Stromal cell of bone marrow (primary cell): ENCODE measurements around the gene COL9A1.

ENCODE experiments used
- DNase-seq: peaks from one replicate; pipeline ENCODE4 v3.0.0-alpha.2; 2012; ENCODE audit warnings: low read depth

The COL9A1 gene

GRCh38 chr6:70286905-70287304 is 16.0 kb downstream of the COL9A1 start:
- no peak for DNase-seq

DNA sequence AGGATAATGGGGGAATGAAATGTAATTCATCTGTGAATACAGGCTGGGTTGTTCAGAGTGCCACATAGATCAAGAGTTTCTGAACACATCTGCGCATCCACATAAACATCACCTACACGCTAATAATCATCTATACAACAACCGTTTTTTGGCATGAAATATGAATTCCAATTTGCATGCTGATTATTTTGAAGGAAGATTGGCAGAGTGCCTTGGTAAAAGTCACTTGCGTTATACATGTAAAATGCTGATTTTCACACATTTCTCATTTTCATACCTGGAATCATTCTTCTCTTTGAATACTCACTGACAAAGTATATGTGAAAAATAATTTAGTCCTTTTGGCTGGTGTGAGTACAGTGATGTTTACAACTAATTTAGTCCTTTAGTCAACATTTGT is 17.7 kb downstream of the COL9A1 start:
- DNase-seq: no peak

- DNase-seq: no peak
Measured at GRCh38 chr6:70282919-70283461, 19.9 kb downstream of the COL9A1 start.

DNA sequence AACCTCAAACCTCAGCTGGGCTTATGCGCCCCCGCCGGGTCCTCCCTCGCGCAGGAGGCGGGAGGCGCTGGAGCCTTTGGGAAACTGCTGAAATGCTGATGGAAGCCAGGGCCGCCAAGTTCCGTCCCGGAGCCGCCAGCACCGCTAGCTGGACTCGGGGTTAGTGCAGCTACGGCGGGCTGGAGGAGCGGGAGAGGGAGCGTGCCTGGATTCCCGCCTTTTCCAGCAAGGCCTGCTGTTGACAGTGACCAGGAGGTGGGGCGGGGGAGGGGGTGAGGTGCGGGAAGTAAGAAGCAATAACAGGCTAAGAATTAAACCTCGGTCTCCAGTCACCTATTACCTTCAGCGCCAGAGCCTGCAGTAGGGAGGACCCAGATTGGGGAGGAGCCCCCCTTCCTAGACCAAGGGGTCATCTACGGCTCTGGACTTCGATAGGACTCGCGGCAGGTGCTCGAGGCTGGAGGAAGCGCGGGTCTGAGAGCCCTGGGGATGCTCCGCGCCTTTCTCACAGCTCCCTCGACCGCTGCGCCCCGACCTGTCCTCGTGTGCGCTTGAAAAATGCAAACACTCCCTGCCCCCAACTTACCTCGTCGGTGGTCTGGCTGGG is 20.5 kb downstream of the COL9A1 start:
- DNase-seq: no peak

- no peak for DNase-seq
Measured at GRCh38 chr6:70281923-70282311, 21.0 kb downstream of the COL9A1 start.

GRCh38 chr6:70280400-70280853 is 22.5 kb downstream of the COL9A1 start:
- DNase-seq: no peak

DNA sequence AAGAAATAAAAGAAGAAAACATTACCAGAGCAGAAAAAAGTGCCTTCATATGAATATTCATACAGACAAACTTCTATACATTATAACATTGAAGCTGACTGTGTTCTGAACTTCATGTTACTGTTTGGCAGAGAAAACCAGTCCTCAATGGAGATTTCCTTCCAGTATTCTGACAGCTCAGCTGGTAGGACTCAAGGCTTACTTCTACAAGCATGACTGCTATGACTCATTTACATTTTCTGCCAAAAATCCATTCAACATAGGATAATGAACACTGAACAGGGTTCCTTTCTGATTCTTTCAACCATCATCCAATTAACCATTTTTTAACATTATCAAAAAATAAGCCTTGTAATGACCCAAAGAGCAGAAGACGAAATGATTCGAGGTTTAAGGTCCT is 25.4 kb downstream of the COL9A1 start:
- DNase-seq: peak; percentile 9

DNA sequence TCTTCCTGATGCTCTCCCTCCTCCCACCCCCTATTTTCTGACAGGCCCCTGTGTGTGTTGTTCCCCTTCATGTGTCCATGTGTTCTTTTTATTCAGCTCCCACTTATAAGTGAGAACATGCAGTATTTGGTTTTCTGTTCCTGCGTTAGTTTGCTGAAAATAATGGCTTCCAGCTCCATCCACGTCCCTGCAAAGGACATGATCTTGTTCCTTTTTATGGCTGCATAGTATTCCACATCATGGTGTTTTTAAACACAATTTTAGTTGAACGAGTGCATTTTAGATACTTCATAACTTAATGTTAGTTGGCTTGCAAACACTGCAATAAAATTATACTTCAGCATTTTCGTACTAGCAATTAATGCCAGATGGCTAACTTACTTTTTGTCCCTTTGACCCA is 28.5 kb downstream of the COL9A1 start:
- no peak for DNase-seq

GRCh38 chr6:70272071-70272470 is 30.8 kb downstream of the COL9A1 start:
- no peak for DNase-seq

- no peak for DNase-seq
Measured at GRCh38 chr6:70270287-70271005, 32.4 kb downstream of the COL9A1 start.

GRCh38 chr6:70266142-70266541 is 36.7 kb downstream of the COL9A1 start:
- no peak for DNase-seq

GRCh38 chr6:70264306-70264705 is 38.6 kb downstream of the COL9A1 start:
- DNase-seq: no peak

- no peak for DNase-seq
Measured at GRCh38 chr6:70258483-70258882, 44.4 kb downstream of the COL9A1 start.

- DNase-seq: no peak
Measured at GRCh38 chr6:70257768-70258273, 45.1 kb downstream of the COL9A1 start.

DNA sequence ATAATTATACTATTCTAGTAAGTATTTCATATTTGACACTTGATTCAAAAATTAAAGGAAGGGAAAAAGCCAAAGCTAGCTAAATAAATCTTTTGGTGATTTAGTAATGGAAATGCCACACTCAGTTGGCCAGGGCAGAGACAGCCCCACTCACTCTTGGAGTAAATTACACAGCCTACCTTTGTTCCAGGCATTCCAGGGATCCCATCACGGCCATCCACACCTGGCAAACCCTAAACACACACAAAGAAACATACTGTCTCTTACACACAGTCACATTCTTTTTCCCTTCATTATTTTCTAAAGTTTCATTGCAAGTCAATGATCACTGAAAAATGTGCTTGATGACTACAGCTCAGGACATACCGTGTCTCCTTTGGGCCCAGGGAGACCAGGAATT is 48.1 kb downstream of the COL9A1 start:
- no peak for DNase-seq

DNA sequence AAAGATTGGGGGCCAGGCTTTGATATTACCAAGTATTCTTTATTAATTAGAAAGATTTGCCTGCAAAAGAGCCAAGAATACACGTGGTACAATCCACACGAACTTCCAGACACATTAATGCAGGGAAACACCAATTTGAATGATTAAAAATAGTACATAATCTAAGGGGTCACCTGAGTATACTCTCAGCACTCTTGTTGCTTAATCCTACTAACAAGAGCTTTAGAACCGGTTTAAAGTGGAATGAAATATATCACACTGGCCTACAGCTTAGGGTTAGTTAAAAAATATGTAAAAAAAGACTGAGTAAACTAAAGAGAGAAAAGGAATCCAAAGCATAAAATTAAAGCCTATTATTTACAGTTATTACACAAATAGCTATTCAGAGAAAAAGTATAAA is 49.0 kb downstream of the COL9A1 start:
- no peak for DNase-seq

GRCh38 chr6:70252604-70253003 is 50.3 kb downstream of the COL9A1 start:
- no peak for DNase-seq

GRCh38 chr6:70246118-70246517 is 56.8 kb downstream of the COL9A1 start:
- no peak for DNase-seq

DNA sequence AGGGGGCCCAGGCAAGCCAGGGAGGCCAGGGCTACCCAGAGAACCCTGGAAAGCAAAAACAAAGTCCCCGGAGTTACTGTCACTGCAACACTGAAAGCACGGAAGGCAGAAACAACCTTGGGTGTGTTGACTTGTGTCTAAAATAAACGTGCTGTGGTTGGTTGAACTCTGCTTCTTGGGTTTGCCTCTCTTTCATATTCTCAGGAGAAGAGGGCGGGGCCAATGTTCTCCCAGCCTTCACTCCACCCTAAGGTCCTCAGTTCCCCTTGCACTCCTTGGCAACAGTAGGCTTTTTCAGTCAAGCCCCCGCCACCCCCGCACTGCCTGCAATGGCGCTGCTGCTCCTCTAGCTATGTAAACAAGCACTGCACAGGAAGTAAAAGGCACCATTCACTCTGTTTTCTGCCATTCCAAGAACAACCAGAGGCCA is 60.9 kb downstream of the COL9A1 start:
- no peak for DNase-seq

DNA sequence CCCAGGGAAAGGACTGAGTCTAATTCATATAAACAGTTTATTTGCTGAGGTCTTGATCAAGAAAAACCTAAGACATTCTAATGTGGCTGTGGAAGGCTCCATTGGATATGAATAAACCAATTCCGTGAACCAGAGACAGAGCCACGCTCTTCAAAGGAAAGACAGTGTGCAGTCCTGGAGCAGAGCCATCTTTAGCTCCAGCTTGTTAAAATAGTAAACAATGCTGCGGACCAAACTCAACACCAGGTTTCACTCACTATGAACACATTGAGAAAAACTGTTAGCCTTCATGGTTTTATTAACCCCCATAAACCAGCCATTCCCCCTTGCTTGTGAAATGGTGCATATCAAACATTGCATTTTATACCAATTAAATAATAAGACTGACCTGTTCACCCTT is 61.9 kb downstream of the COL9A1 start:
- no peak for DNase-seq

DNA sequence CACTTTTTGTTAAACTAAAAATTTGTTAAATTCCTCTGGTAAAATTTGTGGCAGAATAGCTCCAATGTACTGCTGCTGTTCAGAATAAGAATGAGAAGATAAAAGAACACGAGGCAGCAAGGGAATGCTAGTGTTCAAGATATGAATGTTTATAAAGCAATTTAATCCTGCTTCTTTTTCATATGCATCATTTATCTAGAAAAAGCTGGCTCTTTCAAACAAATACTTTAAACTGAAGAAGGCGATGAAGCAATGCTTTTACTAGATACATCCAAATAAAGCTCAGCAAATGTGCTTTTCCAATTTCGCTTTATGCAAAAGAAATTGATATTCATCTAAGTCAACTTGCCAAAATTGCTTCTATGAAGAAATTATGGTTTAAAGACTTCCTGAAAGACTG is 66.5 kb downstream of the COL9A1 start:
- no peak for DNase-seq

DNA sequence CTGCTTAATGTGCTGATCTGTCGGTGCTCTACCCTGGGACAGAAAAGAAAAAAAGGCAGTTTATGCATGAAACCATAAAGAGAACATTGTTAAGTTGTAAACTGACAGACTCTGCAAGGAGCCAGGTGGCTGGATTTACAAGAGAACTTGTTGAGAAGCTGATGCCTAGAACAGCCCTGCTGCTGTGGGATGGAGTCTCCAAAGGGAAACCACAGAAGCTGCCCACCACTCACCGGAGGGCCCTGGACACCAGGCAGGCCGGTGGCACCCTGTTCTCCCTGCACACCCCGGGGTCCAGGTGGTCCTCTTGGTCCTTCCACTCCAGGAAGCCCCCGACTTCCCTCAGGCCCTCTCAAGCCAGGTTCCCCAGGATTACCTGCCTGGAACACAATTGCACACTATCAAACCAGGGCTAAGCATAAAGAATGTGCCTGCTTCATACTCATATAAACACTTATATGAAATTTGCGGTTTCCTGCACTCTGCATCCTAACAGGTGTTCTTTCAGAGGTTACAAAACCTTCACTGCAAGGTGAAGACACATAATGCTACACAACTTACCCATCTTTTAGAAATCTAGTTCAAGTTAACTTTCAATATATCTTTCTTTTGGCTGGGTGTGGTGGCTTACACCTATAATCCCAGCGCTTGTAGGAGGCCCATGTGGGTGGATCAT is 68.2 kb downstream of the COL9A1 start:
- DNase-seq: no peak

DNA sequence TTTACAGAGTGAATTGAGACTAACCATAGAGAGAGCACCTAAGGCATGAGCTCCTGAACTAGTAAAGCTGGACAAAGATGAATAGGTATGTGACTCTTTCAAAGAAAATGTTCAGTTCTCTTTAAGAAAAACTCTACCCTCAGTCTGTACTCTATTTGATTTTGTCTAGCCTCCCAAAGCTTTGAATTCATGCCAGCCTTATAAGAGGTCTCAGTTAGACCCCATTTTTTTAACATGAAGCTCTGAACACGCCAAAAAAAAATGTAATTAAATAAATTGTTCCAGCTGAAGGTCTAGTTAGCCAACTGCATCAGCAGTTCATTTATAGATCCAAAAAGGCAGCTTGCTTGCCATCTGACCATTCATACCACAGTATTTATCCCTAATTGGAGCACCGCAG is 71.6 kb downstream of the COL9A1 start:
- DNase-seq: no peak
